GM18498 (cell line): ENCODE results near the gene EVA1B.
A peak's percentile ranks its signal among the peaks of the same experiment; 100 is the strongest.

Experiments
- ATAC-seq: cut with Tn5 transposase; IDR thresholded peaks from one replicate; pipeline ENCODE4 v1.9.1; 2021; ENCODE audit warnings: mild to moderate bottlenecking, moderate library complexity; ENCODE audit not compliant: unreplicated experiment

Gene EVA1B

GRCh38 chr1:36346741-36347370 lies 23.4 kb upstream of the EVA1B start:
- no peak for ATAC-seq

GRCh38 chr1:36345353-36345752 lies 21.9 kb upstream of the EVA1B start:
- no peak for ATAC-seq

DNA sequence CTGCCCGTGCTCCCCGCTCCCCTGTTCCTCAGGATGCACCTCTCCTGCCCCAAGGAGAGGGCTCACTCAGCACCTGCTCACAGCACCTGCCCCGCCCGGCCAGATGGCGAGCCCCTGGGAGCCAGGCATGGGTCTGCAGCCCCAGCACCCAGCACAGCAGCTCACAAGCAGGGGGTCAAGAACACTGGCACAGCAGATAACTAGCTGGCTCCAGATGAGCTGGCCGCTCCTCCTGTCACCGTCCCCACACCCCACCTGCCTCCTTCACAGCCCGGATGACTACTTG lies 20.9 kb upstream of the EVA1B start:
- no peak for ATAC-seq

GRCh38 chr1:36343651-36344394 lies 20.4 kb upstream of the EVA1B start:
- no peak for ATAC-seq

DNA sequence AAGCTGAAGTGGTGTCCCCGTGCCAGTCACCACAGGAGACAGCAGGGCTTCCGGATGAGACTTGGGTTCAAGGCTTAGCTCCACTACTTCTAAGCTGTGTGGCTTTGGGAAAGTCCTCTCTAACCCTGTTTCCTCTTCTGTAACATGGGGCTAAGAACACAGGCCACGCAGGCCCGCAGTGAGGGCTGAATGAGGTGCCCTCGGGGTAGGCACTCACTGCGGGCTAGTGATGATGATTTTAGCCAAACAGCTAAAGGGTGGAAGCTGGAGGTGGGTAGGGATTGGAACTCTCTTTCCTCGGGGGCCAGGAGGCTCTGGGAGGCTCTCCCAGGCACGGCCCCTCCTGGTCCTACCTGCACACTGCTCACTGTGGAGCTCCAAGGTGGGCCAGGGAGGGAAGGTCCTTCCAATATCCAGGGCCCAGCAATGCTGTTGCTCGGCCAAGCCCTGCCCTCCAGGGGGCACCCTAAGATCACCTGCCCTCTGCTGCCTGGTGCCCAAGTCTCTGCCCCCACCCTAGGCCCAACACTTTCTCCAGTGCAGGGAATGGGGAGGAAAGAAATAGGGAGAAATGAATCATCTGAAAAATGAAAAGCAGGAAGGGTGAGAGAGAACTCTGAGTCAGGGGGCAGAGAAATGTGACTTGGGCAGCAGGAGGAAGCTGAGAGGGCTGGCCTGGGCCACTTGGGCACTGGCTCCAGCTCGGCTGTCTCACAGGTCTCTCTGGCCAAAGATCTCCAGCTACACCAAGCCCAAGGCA lies 19.2 kb upstream of the EVA1B start:
- no peak for ATAC-seq

DNA sequence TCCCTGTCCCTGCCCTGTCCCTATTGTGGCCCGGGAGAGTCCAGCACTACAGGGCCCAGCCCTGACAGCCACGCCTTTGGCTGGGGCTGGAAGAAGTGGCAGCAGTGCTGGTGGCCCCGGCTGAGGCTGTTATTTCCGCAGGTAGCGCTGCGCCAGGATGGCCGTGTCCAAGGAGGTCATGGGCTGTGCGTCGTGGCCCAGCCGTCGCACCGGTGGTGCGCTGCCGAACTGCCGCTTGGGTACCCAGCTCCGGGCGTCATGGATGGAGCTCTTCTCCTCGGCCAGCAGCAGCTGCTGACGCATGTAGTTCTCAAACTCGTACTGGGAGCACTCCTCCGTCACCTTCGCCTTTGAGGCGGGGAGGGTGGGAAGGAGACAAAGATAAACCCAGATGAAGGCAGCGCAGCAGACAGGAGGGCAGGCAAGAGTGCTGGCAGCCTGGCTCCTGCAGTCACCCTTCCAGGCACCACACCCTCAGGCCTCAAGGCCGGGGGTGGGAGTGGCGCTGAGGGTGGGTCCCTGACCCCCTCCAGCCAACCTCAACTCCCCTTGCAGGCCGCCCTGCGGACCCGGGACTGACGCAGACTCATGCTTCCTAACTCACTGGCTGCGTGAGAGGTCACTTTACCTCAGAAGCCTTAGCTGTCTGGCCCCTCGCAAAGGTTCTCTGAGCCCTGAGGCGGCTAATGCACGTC lies 18.3 kb upstream of the EVA1B start:
- ATAC-seq, result no peak

GRCh38 chr1:36339615-36340014 lies 16.2 kb upstream of the EVA1B start:
- ATAC-seq, result no peak

- no peak for ATAC-seq
These were observed 15.8 kb upstream of the EVA1B start for GRCh38 chr1:36339215-36339614.

GRCh38 chr1:36337830-36338229 lies 14.4 kb upstream of the EVA1B start:
- no peak for ATAC-seq

DNA sequence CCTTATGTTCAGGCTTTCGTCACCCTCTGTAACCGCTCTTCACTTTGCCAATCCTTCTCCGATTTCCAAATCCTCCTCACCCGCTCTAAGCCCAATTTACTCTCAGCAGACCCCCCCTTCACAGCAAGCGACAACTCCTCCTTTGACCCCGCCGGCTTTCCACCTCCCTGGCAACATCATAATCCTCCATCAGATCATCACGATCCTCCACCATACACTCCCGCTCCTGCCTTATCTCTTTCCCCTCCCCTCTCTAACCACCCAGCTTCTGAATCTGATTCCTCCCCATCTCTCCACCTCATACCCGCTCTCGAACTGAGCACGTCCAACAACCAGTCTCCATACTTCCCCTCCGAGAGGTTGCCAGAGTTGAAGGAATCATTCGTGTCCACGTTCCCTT lies 7.5 kb upstream of the EVA1B start:
- ATAC-seq, result no peak

DNA sequence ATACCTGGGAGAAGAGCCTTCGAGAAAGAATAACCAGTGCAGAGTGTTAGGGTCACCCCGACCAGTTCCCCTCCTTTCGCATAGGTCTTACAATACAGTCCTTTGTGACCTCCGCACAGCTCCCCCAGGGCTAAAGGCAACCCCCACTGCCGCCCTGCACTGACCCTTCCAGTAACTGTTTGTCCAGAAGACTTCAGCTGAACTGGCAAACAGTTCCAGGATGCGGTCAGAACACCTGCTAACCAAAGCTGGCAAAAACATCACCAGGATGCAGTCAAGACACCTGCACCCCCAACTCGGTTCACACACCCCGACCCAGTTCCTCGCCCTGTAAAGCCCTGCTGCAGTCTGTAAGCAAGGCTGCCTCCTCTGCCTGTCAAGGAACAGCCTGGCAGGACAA lies 6.4 kb upstream of the EVA1B start:
- no peak for ATAC-seq

DNA sequence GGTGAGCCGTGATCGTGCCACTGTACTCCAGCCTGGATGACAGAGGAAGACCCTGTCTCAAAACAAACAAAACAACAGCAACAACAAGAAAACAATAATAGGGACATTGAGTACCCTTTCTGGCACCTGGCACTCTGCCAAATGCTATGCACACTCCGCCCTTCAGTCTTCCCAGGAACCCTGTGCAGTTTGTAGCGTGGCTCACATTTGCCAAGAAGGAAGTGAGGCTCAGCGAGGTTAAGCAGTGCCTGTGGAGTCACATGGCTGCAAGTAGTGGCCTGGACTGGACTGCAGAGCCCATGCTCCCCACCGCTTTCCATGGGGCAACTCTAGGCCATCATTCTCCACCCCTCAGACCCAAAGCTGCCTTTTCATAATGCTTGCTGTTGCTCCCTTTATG lies 5.3 kb upstream of the EVA1B start:
- no peak for ATAC-seq

DNA sequence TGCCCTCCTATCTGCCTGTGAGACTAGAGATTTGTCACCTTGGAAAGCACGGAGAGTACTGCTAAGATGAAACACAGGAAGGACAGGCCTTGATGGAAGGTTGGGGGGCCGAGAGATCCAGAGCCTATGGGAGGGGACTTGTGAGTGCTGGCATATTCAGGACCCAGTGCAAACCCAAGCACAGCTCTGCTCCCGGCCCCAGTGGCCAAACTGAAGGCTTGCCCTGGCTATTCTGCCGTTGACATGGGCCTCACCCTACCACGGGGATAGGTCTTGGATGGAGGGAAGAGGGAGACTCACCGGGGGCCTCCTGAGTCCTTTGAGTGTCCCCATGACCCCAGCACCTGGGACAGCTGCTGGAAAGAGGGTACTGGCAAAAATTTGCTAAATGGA lies 4.6 kb upstream of the EVA1B start:
- no peak for ATAC-seq

DNA sequence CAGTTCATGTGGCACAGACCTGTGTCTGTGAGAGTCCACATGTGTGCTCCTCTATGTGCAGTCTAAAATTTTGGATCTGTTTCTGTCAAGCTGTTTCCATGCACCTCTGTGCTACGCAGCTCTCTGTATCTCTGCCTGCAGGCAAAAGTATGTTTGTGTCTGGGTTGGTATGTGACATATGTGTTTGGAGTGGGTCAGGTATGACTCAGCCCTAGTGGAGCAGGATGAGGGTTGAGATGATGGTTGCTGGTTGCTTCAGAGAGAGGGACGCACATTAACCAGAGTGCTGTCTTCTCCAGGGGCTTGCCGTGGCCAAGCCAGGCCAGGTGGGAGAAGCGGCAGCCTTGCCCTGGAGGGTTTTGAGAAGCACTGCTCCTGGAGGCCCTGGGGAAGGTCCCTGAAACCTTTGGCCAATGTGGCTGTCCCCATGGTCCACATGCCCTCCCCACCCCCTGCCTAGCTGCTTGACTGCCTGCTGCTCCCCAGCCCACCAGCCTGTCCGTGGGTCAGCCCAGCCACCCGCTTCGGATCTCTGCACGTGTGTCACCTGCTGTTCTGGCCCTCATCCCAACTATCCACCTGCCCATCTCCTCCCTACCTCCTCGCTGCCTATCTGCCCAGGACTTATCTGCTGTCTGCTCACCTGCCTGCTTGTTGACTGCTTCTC lies 4.1 kb upstream of the EVA1B start:
- no peak for ATAC-seq

- no peak for ATAC-seq
These were observed 3.1 kb upstream of the EVA1B start for GRCh38 chr1:36326499-36326898.

GRCh38 chr1:36324353-36324703 lies 883 bp upstream of the EVA1B start:
- ATAC-seq, result no peak

- ATAC-seq, result peak; percentile 43
These were observed 434 bp downstream of the EVA1B start for GRCh38 chr1:36322786-36323635.

DNA sequence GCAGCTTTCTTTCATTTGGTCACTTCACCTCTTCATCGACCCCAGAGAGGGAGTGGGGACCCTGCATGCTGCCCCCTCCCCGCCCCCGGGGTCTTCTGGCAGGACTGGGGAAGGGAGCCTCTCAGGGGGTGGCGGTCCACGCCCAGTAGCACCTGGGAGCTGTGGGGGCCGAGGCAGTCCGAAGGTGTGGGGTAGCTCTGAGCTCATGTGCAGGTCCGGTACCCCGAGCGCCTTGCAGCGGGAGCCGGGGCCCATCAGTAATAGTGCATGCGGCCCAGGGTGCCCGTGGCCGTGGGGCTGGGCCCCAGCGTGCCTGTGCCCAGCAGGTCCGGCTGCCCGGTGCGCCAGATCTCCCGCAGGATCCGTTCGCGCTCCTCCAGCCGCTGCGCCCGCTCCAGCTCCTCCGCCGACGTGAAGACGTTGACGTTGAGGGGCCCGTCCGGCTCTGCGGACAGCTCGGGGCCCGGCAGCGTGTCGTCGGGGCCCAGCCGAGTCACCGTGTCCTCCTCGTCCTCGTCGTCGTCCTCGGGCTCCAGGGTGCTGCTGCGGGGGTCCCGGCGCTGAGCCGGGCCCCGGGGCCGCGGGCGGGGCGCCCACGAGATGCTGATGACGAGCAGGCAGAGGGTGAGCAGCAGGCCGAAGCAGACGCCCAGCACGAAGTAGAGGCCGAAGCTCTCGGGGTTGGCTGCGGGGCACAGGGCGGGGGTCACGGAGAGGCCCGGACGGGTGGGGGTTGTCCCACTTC lies 1.2 kb downstream of the EVA1B start:
- no peak for ATAC-seq

GRCh38 chr1:36321119-36321951 lies 2.1 kb downstream of the EVA1B start:
- no peak for ATAC-seq
